ENCODE results near the gene USP9Y. TPM values are rescaled to one million over a fixed set of nuclear protein-coding genes. Genes with fewer than 3 reads are reported as not detected.

USP9Y gene
- polyA plus RNA-seq, 2 of the 4 experiments (the other 2 are of a cell fraction), result 6.2 to 28.8 TPM

DNA sequence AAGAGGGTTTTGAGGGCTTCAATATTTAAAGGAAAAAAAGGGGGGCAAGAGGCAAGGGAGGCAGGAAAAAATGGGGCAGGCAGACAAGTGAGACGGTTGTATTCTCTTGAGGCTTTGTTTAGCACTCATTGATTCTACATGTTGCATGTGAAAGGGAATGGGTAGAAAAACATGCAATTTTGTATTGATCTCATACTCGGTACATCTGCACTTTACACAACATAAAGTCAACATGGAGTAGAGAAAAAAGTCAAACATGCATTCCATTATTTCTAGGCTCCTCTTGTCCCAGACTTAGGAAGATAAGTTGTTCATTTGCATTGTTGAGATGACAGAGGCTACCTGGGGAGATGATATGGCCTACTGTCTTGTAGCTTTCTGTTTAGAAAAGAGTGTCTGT is 166.9 kb downstream of the USP9Y start:
- CTCF ChIA-PET, result no interaction called here
- WGBS (ENCODE audit: missing lambda C conversion rate), result 84% methylated on average over 2 of the region's 2 CpGs
- ATAC-seq (no peak), DNase-seq (ENCODE audit: low read depth in 1 of 2, low spot score in 1 of 2) (no peak), FAIRE-seq (no peak)
- no peak for TF ChIP-seq HOXB13 (CRISPR knock-in tag; IDR thresholded peaks at IDR 0.05; ENCODE audit: low read depth)
- TF ChIP-seq KDM5A (IDR thresholded peaks at IDR 0.05), result no peak
- TF ChIP-seq NPAS2 (CRISPR knock-in tag; IDR thresholded peaks at IDR 0.05; ENCODE audit: borderline replicate concordance), result no peak
- TF ChIP-seq, protein P1, sequence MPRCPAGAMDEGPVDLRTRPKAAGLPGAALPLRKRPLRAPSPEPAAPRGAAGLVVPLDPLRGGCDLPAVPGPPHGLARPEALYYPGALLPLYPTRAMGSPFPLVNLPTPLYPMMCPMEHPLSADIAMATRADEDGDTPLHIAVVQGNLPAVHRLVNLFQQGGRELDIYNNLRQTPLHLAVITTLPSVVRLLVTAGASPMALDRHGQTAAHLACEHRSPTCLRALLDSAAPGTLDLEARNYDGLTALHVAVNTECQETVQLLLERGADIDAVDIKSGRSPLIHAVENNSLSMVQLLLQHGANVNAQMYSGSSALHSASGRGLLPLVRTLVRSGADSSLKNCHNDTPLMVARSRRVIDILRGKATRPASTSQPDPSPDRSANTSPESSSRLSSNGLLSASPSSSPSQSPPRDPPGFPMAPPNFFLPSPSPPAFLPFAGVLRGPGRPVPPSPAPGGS (IDR thresholded peaks at IDR 0.05), result no peak
- no peak for TF ChIP-seq MYC (IDR thresholded peaks at IDR 0.05; ENCODE audit: borderline replicate concordance, low read length)
- TF ChIP-seq BHLHE40 (IDR thresholded peaks at IDR 0.05; ENCODE audit: low read depth, low read length), result no peak
- TF ChIP-seq, protein P2, sequence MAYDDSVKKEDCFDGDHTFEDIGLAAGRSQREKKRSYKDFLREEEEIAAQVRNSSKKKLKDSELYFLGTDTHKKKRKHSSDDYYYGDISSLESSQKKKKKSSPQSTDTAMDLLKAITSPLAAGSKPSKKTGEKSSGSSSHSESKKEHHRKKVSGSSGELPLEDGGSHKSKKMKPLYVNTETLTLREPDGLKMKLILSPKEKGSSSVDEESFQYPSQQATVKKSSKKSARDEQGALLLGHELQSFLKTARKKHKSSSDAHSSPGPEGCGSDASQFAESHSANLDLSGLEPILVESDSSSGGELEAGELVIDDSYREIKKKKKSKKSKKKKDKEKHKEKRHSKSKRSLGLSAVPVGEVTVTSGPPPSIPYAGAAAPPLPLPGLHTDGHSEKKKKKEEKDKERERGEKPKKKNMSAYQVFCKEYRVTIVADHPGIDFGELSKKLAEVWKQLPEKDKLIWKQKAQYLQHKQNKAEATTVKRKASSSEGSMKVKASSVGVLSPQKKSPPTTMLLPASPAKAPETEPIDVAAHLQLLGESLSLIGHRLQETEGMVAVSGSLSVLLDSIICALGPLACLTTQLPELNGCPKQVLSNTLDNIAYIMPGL (CRISPR knock-in tag; IDR thresholded peaks at IDR 0.05; ENCODE audit: borderline replicate concordance), result no peak
- no peak for TF ChIP-seq RARB (CRISPR knock-in tag; IDR thresholded peaks at IDR 0.05)
- TF ChIP-seq SMC3 (IDR thresholded peaks at IDR 0.05), result no peak
- TF ChIP-seq FOXS1 (CRISPR knock-in tag; IDR thresholded peaks at IDR 0.05), result no peak
- TF ChIP-seq ZC3H11A (IDR thresholded peaks at IDR 0.05), result no peak
- TF ChIP-seq, protein P3, sequence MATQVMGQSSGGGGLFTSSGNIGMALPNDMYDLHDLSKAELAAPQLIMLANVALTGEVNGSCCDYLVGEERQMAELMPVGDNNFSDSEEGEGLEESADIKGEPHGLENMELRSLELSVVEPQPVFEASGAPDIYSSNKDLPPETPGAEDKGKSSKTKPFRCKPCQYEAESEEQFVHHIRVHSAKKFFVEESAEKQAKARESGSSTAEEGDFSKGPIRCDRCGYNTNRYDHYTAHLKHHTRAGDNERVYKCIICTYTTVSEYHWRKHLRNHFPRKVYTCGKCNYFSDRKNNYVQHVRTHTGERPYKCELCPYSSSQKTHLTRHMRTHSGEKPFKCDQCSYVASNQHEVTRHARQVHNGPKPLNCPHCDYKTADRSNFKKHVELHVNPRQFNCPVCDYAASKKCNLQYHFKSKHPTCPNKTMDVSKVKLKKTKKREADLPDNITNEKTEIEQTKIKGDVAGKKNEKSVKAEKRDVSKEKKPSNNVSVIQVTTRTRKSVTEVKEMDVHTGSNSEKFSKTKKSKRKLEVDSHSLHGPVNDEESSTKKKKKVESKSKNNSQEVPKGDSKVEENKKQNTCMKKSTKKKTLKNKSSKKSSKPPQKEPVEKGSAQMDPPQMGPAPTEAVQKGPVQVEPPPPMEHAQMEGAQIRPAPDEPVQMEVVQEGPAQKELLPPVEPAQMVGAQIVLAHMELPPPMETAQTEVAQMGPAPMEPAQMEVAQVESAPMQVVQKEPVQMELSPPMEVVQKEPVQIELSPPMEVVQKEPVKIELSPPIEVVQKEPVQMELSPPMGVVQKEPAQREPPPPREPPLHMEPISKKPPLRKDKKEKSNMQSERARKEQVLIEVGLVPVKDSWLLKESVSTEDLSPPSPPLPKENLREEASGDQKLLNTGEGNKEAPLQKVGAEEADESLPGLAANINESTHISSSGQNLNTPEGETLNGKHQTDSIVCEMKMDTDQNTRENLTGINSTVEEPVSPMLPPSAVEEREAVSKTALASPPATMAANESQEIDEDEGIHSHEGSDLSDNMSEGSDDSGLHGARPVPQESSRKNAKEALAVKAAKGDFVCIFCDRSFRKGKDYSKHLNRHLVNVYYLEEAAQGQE (IDR thresholded peaks at IDR 0.05), result no peak
- TF ChIP-seq, protein P4, sequence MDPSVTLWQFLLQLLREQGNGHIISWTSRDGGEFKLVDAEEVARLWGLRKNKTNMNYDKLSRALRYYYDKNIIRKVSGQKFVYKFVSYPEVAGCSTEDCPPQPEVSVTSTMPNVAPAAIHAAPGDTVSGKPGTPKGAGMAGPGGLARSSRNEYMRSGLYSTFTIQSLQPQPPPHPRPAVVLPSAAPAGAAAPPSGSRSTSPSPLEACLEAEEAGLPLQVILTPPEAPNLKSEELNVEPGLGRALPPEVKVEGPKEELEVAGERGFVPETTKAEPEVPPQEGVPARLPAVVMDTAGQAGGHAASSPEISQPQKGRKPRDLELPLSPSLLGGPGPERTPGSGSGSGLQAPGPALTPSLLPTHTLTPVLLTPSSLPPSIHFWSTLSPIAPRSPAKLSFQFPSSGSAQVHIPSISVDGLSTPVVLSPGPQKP (IDR thresholded peaks at IDR 0.05; ENCODE audit: low read depth, low read length), result no peak
- TF ChIP-seq, protein P5, sequence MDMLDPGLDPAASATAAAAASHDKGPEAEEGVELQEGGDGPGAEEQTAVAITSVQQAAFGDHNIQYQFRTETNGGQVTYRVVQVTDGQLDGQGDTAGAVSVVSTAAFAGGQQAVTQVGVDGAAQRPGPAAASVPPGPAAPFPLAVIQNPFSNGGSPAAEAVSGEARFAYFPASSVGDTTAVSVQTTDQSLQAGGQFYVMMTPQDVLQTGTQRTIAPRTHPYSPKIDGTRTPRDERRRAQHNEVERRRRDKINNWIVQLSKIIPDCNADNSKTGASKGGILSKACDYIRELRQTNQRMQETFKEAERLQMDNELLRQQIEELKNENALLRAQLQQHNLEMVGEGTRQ (IDR thresholded peaks at IDR 0.05), result no peak
- no peak for TF ChIP-seq FOSL2 (IDR thresholded peaks at IDR 0.05)
- no peak for TF ChIP-seq FOSL2 (CRISPR knock-in tag; IDR thresholded peaks at IDR 0.05)
- TF ChIP-seq MAZ (IDR thresholded peaks at IDR 0.05; ENCODE audit: borderline replicate concordance, low read depth, low read length), result no peak
- POLR2A ChIA-PET, result no interaction called here
- Histone ChIP-seq H3K27ac (no peak overlapping the region), H3K4me2 (no peak overlapping the region), H3K4me1 (no peaks in the 10 kb centered on the region), H3K4me3 (no peak overlapping the region), H3K9me3 (no peaks in the 10 kb centered on the region)

DNA sequence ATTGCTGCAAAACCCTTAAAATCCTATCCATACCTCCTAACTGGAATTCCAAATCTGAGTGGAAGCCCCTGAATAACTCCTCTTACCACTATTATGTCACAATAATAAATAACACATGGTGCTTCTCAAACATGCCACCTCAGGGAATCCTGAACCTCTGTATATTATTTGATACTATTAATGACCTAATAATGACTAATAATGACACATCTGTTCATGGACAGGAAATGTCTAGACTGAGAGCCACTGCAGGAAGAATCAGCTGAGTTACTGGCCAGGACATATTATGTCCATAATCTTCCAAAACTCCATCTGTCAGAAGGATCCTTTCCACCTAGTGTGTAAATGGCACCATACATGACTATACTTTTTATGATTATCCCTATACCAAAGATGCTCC is 195.9 kb downstream of the USP9Y start:
- POLR2A ChIA-PET, result no interaction called here
- DNase-seq (ENCODE audit: low read depth in 1 of 2, low spot score in 1 of 2), result no peak
- TF ChIP-seq FOSB (CRISPR knock-in tag; IDR thresholded peaks at IDR 0.05), result no peak
- H3K4me1 ChIP-seq, result no peaks in the 10 kb centered on the region
- no peak for ATAC-seq
- no peak overlapping the region for H3K27ac ChIP-seq
- no peaks in the 10 kb centered on the region for H3K9me3 ChIP-seq
- FAIRE-seq, result no peak
- CTCF ChIA-PET, result no interaction called here
- H3K4me3 ChIP-seq, result no peak overlapping the region
- no peak overlapping the region for H3K4me2 ChIP-seq
